SU-DHL-6 (cell line): ENCODE measurements around the gene APOBEC2.
A peak's percentile ranks its signal among the peaks of the same experiment; 100 is the strongest.

Source experiments
- H2AFZ ChIP-seq: fragments of 200-600 bp; sonication (generic); 2 replicates; pipeline ENCODE4 v1.6.1; 2014; ENCODE audit warnings: low read depth, mild to moderate bottlenecking, moderate library complexity, mixed read lengths, antibody characterized with exemption, low read length; ENCODE audit not compliant: severe bottlenecking
- H3F3A ChIP-seq: fragments of 200-600 bp; shearing (Covaris generic); 2 replicates; pipeline ENCODE4 v1.6.0; 2016; ENCODE audit warnings: antibody characterized with exemption, mild to moderate bottlenecking; ENCODE audit not compliant: insufficient read depth
- H3K27ac ChIP-seq: fragments of 200-600 bp; sonication (generic); 2 replicates; pipeline ENCODE4 v1.5.1; 2016; ENCODE audit warnings: low read depth, mild to moderate bottlenecking, low read length, moderate library complexity, mixed read lengths
- H3K27me3 ChIP-seq: fragments of 200-600 bp; sonication (generic), shearing (Covaris generic); 2 replicates; pipeline ENCODE4 v1.6.0; 2014; ENCODE audit warnings: mild to moderate bottlenecking, low read length
- H3K36me3 ChIP-seq: fragments of 200-600 bp; sonication (generic); 2 replicates; pipeline ENCODE4 v1.6.1; 2014; ENCODE audit warnings: mild to moderate bottlenecking, low read length, mixed read lengths
- H3K4me2 ChIP-seq: fragments of 300-600, 200-600 bp; shearing (Covaris generic), sonication (generic); 2 replicates; pipeline ENCODE4 v1.6.0; 2014; ENCODE audit warnings: low read length, low read depth, mild to moderate bottlenecking; ENCODE audit not compliant: poor library complexity, severe bottlenecking
- H3K4me3 ChIP-seq: fragments of 200-600 bp; sonication (generic); 2 replicates; pipeline ENCODE4 v1.5.1; 2014; ENCODE audit warnings: antibody characterized with exemption, low read length, mild to moderate bottlenecking, mixed read lengths; ENCODE audit not compliant: insufficient read depth, poor library complexity, severe bottlenecking
- H3K79me2 ChIP-seq: fragments of 200-600 bp; sonication (generic); 2 replicates; pipeline ENCODE4 v1.6.1; 2014; ENCODE audit warnings: mild to moderate bottlenecking, low read length, moderate library complexity; ENCODE audit not compliant: insufficient read depth
- H3K9ac ChIP-seq: fragments of 200-600 bp; sonication (generic); 2 replicates; pipeline ENCODE4 v1.7.0; 2014; ENCODE audit warnings: mild to moderate bottlenecking, low read length
- H3K9me2 ChIP-seq: fragments of 200-600 bp; sonication (generic); replicated peaks from 2 replicates; pipeline ENCODE4 v1.6.1; 2014; ENCODE audit warnings: low read length; ENCODE audit not compliant: insufficient read depth
- H3K9me3 ChIP-seq: fragments of 200-600 bp; sonication (generic); 2 replicates; pipeline ENCODE4 v1.6.1; 2014; ENCODE audit warnings: low read length, mixed read lengths; ENCODE audit not compliant: insufficient read depth
- H4K20me1 ChIP-seq: fragments of 200-600 bp; sonication (generic); 2 replicates; pipeline ENCODE4 v1.6.1; 2014; ENCODE audit warnings: low read depth, mild to moderate bottlenecking, antibody characterized with exemption, low read length, moderate library complexity, mixed read lengths
- EZH2phosphoT487 ChIP-seq: fragments of 200-600 bp; sonication (generic), shearing (Covaris generic); conservative IDR thresholded peaks from 2 replicates; pipeline ENCODE4 v1.6.1; 2018; ENCODE audit warnings: mild to moderate bottlenecking, antibody characterized with exemption, low read length, moderate library complexity, mixed read lengths
- TF ChIP-seq, protein P1 (sequence below): fragments of 200-600 bp; sonication (generic); IDR thresholded peaks from one replicate; pipeline ENCODE4 v1.5.1; 2017; ENCODE audit warnings: antibody characterized with exemption, mild to moderate bottlenecking, low read length, moderate library complexity; ENCODE audit not compliant: insufficient read depth, poor library complexity, severe bottlenecking

The APOBEC2 gene

DNA sequence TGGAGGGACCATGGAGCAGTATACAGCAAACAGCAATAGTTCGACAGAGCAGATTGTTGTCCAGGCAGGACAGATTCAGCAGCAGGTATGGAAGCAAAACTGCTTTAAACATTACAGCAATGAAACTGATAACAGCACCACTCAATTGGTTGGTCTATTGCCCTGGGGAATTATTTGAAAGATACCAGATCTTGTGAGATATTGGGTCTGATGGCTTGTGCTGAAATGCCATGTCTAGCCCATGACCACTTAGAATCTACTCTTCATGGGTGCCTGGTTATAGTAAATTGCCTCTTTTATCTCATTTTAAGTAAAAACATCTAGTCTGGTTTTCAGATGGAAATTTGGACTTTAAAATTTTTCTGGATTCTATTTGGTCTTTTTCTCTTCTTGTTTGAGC, 26.1 kb downstream of the APOBEC2 start:
- Histone ChIP-seq H3K27ac (no peak overlapping the region), H3K36me3 (peaks cover 42% of the 10 kb centered on the region), H3K9ac (no peak overlapping the region), H3K9me2 (no peaks in the 10 kb centered on the region), H4K20me1 (no peaks in the 10 kb centered on the region), H3K4me2 (no peak overlapping the region), H3K4me3 (no peak overlapping the region), H3K79me2 (peaks cover 78% of the 10 kb centered on the region), H3F3A (peaks cover 36% of the 10 kb centered on the region), H3K27me3 (no peaks in the 10 kb centered on the region), H2AFZ (no peak overlapping the region), H3K9me3 (no peaks in the 10 kb centered on the region)
- TF ChIP-seq EZH2phosphoT487, result no peak
- TF ChIP-seq, protein P1, sequence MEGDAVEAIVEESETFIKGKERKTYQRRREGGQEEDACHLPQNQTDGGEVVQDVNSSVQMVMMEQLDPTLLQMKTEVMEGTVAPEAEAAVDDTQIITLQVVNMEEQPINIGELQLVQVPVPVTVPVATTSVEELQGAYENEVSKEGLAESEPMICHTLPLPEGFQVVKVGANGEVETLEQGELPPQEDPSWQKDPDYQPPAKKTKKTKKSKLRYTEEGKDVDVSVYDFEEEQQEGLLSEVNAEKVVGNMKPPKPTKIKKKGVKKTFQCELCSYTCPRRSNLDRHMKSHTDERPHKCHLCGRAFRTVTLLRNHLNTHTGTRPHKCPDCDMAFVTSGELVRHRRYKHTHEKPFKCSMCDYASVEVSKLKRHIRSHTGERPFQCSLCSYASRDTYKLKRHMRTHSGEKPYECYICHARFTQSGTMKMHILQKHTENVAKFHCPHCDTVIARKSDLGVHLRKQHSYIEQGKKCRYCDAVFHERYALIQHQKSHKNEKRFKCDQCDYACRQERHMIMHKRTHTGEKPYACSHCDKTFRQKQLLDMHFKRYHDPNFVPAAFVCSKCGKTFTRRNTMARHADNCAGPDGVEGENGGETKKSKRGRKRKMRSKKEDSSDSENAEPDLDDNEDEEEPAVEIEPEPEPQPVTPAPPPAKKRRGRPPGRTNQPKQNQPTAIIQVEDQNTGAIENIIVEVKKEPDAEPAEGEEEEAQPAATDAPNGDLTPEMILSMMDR, result no peak

DNA sequence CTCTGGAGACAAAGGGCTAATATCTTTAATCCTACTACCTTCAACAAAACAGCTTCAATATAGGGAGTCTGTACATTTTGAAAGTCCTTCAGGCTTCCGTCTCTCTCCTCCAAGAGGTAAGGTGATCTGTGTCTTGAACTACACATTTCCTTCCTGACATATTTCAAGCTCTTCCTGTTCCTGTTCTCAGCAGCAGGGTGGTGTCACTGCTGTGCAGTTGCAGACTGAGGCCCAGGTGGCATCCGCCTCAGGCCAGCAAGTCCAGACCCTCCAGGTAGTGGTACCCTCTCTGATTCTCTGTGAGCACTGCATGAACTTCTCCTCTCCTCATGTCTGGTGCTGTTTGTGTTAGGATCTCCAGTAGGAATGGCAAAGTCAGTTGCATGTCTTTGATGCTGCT, 27.6 kb downstream of the APOBEC2 start:
- peaks cover 21% of the 10 kb centered on the region for H3F3A ChIP-seq
- H3K9me3 ChIP-seq, result no peaks in the 10 kb centered on the region
- peak overlapping the region; percentile 5 for H3K4me2 ChIP-seq
- no peak overlapping the region for H3K9ac ChIP-seq
- H4K20me1 ChIP-seq, result no peaks in the 10 kb centered on the region
- peak overlapping the region; percentile 38; the same call in 1 of the 2 replicates for H3K27ac ChIP-seq
- H3K9me2 ChIP-seq, result no peaks in the 10 kb centered on the region
- H3K4me3 ChIP-seq, result no peak overlapping the region
- no peak overlapping the region for H2AFZ ChIP-seq
- no peaks in the 10 kb centered on the region for H3K27me3 ChIP-seq
- H3K36me3 ChIP-seq, result peaks cover 56% of the 10 kb centered on the region
- no peak for TF ChIP-seq EZH2phosphoT487
- TF ChIP-seq, protein P1, result no peak
- peaks cover 63% of the 10 kb centered on the region for H3K79me2 ChIP-seq

DNA sequence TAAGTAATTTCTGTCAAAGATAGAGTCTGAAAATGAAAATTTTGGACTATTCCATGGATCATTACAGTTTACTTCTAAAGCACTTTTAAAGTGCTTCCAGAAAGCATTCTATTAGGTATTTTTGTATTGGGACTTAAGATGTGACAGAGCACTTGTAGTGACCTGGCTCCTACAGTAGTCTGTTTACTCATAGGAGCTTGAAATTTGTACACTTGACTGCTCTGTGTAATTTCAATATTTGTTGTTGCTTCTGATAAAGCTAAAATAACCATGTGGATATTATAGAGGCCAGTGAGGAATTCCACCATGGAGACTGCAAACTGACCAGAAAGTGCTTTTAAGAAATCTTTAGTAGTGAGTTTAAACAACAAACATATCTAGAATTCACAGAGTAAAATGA, 30.1 kb downstream of the APOBEC2 start:
- no peaks in the 10 kb centered on the region for H3K9me3 ChIP-seq
- no peak overlapping the region for H2AFZ ChIP-seq
- H3K27ac ChIP-seq, result no peak overlapping the region
- 0 out of 2 replicates have a peak, but pooled peaks cover 8% of the 10 kb centered on the region for H3F3A ChIP-seq
- H3K4me2 ChIP-seq, result no peak overlapping the region
- H3K9ac ChIP-seq, result no peak overlapping the region
- no peaks in the 10 kb centered on the region for H3K27me3 ChIP-seq
- H3K9me2 ChIP-seq, result no peaks in the 10 kb centered on the region
- no peaks in the 10 kb centered on the region for H4K20me1 ChIP-seq
- TF ChIP-seq, protein P1, result no peak
- no peak for TF ChIP-seq EZH2phosphoT487
- H3K79me2 ChIP-seq, result peaks cover 44% of the 10 kb centered on the region
- H3K4me3 ChIP-seq, result no peak overlapping the region
- peaks cover 77% of the 10 kb centered on the region for H3K36me3 ChIP-seq

DNA sequence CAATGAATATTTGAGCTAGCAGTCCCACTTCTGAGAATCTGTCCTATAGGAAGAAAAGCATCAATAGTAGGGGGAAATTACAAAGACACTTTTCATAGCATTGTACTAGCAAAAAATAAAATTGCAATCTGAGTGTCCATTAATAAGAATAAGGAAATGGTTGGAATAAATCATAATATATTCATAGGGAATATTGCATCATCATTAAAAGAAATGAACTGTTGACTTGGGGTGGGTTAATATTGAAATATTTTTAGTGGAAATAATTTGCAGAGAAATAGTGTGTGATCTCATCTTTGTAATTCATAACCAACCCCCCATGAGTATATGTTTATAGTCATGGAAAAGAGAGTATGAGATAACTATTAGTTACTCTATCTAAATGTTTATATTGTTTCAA, 32.2 kb downstream of the APOBEC2 start:
- TF ChIP-seq EZH2phosphoT487, result no peak
- TF ChIP-seq, protein P1, result no peak
- H3K27me3 ChIP-seq, result no peaks in the 10 kb centered on the region
- H3K4me3 ChIP-seq, result no peak overlapping the region
- no peaks in the 10 kb centered on the region for H3K9me3 ChIP-seq
- H3K27ac ChIP-seq, result no peak overlapping the region
- no peaks in the 10 kb centered on the region for H3K9me2 ChIP-seq
- H3K36me3 ChIP-seq, result peaks cover 64% of the 10 kb centered on the region
- H4K20me1 ChIP-seq, result no peaks in the 10 kb centered on the region
- H3K79me2 ChIP-seq, result peaks cover 23% of the 10 kb centered on the region
- H3K4me2 ChIP-seq, result no peak overlapping the region
- H3K9ac ChIP-seq, result no peak overlapping the region
- H3F3A ChIP-seq, result 0 out of 2 replicates have a peak, but pooled peaks cover 8% of the 10 kb centered on the region
- H2AFZ ChIP-seq, result no peak overlapping the region
